ENCODE measurements around the gene PRRT3. TPM values are rescaled to one million over a fixed set of nuclear protein-coding genes. Genes with fewer than 3 reads are reported as not detected.

PRRT3 gene
- total and polyA plus RNA-seq, 9 of the 15 experiments (the other 6 are each of a cell fraction or from before 2014, with no cell fraction given) = 0.06 to 1.9 (median 1.2) TPM

GRCh38 chr3:9916346-9916733 is 35.9 kb downstream of the PRRT3 start:
- in situ Hi-C loops (cut with MboI) = no loop called here
- Histone ChIP-seq H3K9me3 (replicated peaks; ENCODE audit: control insufficient read depth, insufficient read depth, low read depth, low read length) (no peaks in the 10 kb centered on the region), H3K36me3 (ENCODE audit: control insufficient read depth, insufficient read depth, low read length) (no peaks in the 10 kb centered on the region), H3K9ac (ENCODE audit: insufficient read depth in 1 of 2, low read depth in 2 of 2, low read length in 2 of 2) (peak overlapping the region; percentile 73 to 91; a peak in 3 of 4 replicates), H4K20me1 (replicated peaks; ENCODE audit: control insufficient read depth, insufficient read depth, low read length) (no peaks in the 10 kb centered on the region), H3K27ac (ENCODE audit: extremely low read depth, low read depth, low read length) (peak overlapping the region; percentile 51; the same call in 2 of the 3 replicates), H2AFZ (ENCODE audit: low read depth, low read length) (peak overlapping the region; percentile 94), H3K4me3 (peak overlapping the region; percentile 39), H3K4me2 (ENCODE audit: insufficient read depth, low read length) (peak overlapping the region; percentile 87), H3K4me1 (replicated peaks in 1 of 2; ENCODE audit: control insufficient read depth in 2 of 2, insufficient read depth in 2 of 2, low read length in 2 of 2) (peaks cover 29 to 48% of the 10 kb centered on the region in 2 experiments), H3K79me2 (ENCODE audit: control insufficient read depth, insufficient read depth, low read length) (no peaks in the 10 kb centered on the region), H3K9me1 (ENCODE audit: control insufficient read depth, insufficient read depth, low read length) (peaks cover 3% of the 10 kb centered on the region), H3K27me3 (ENCODE audit: control insufficient read depth in 2 of 2, insufficient read depth in 2 of 2, low read length in 2 of 2) (no peaks in the 10 kb centered on the region)
- POLR2A ChIA-PET = interaction anchor here (0.7 to 1.9 kb wide), 10 partner anchors 8 to 140 kb away, joined by 3 to 8 read pairs (median 4); partner anchors contain the start of gene CRELD1
- no peak for DNase-seq (ENCODE audit: extremely low read depth in 1 of 4, low spot score in 3 of 4)
- 87% methylated on average over 7 of the region's 7 CpGs for WGBS (ENCODE audit: insufficient coverage, low coverage, missing lambda C conversion rate)
- intact Hi-C loops (cut with micrococcal nuclease) = loop anchor here (5.0 kb wide), 1 partner anchor 54 kb away; no protein-coding TSS in a partner anchor
- ATAC-seq = no peak
- CTCF ChIA-PET (ENCODE audit: low intra/inter-chr PET ratio) = no interaction called here
- BruUV-seq (replicated peaks) = no TSS peak
- FAIRE-seq = no peak
- TF ChIP-seq ASH1L (IDR thresholded peaks at IDR 0.05; ENCODE audit: borderline replicate concordance, low read depth, partially characterized antibody) = no peak
- no peak for TF ChIP-seq SAP30 (IDR thresholded peaks at IDR 0.05; ENCODE audit: borderline replicate concordance, insufficient read depth, low read depth, low read length, poor library complexity, severe bottlenecking)
- no peak for TF ChIP-seq NBN (IDR thresholded peaks at IDR 0.05; ENCODE audit: low read depth)
- 0 out of 2 replicates have a peak, but pooled peaks have one; percentile 3 for TF ChIP-seq CREB3L1 (IDR thresholded peaks at IDR 0.05; ENCODE audit: borderline replicate concordance, low read depth)
- TF ChIP-seq HDAC8 (tag; IDR thresholded peaks at IDR 0.05) = no peak
- peak; percentile 9; the same call in 1 of the 2 replicates for TF ChIP-seq MAX (CRISPR knock-in tag; IDR thresholded peaks at IDR 0.05)
- no peak for TF ChIP-seq RFX1 (IDR thresholded peaks at IDR 0.05)
- no peak for TF ChIP-seq ZNF75A (CRISPR knock-in tag; IDR thresholded peaks at IDR 0.05)
- TF ChIP-seq ZBTB40 (IDR thresholded peaks at IDR 0.05) = 0 out of 2 replicates have a peak, but pooled peaks have one; percentile 19
- no peak for TF ChIP-seq ZBTB40 (CRISPR knock-in tag; IDR thresholded peaks at IDR 0.05)

Data from K562 (cell line).